DND-41 (cell line): ENCODE measurements around the gene RPS14.

ENCODE experiments used
- EZH2 ChIP-seq: IDR thresholded peaks from 3 replicates; pipeline ENCODE4 v1.6.1; 2012; ENCODE audit warnings: borderline replicate concordance, low read depth, mild to moderate bottlenecking, moderate library complexity, low read length, inconsistent platforms; ENCODE audit not compliant: severe bottlenecking
- TF ChIP-seq, protein P1 (sequence below): IDR thresholded peaks from 2 replicates; pipeline ENCODE4 v1.5.1; 2012; ENCODE audit warnings: borderline replicate concordance, low read length, moderate library complexity, mild to moderate bottlenecking; ENCODE audit not compliant: poor library complexity, severe bottlenecking; ENCODE audit errors: extremely low read depth

DNA sequence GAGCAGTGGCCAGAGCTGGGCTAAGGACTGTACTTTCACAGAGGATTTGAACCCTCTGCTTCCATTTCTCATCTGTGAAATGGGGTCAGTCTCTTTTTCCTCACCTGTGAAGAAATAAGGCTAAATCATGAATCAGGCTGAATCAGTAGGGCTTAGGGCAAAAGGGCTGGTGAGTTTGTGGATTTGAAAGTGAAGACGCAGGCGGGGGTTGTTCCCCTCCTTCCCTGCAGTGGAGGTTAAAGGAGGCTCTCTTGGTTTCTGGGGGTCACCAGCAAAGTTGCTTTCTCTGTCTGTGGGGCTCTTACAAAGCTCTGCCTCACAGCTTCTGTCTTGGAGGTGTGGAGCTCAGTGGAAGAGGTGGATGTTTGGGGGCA is 40.7 kb upstream of the RPS14 start:
- TF ChIP-seq, protein P1, sequence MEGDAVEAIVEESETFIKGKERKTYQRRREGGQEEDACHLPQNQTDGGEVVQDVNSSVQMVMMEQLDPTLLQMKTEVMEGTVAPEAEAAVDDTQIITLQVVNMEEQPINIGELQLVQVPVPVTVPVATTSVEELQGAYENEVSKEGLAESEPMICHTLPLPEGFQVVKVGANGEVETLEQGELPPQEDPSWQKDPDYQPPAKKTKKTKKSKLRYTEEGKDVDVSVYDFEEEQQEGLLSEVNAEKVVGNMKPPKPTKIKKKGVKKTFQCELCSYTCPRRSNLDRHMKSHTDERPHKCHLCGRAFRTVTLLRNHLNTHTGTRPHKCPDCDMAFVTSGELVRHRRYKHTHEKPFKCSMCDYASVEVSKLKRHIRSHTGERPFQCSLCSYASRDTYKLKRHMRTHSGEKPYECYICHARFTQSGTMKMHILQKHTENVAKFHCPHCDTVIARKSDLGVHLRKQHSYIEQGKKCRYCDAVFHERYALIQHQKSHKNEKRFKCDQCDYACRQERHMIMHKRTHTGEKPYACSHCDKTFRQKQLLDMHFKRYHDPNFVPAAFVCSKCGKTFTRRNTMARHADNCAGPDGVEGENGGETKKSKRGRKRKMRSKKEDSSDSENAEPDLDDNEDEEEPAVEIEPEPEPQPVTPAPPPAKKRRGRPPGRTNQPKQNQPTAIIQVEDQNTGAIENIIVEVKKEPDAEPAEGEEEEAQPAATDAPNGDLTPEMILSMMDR, result no peak
- no peak for TF ChIP-seq EZH2
